GM21619 (cell line): ENCODE measurements around the gene NDUFS2.
A peak's percentile ranks its signal among the peaks of the same experiment; 100 is the strongest.
"Not testable (repeated sequence)": the region's sequence is repeated elsewhere in the genome, so short reads cannot be mapped to it uniquely, and the experiment has no call there.

Experiments
- ATAC-seq: cut with Tn5 transposase; IDR thresholded peaks from one replicate; pipeline ENCODE4 v1.9.1; 2021; ENCODE audit not compliant: unreplicated experiment

NDUFS2 gene

DNA sequence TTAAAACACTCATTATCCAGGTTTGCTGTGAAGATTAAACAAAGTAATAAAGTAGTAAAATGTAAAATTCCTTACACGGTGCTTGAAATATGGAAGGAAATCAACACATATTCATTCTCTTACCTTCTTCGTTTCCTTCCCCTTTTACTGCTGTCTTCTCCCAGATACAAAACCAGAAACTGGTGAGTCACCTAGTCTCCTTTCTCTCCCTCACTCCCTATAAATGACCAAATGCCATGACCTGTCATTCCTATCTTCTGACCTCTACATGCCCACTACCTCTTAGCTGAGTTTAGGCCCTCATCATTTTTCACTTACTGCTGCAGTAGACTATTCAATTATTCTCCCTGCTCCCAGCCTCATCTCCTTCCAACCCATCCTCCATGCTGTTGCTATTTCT lies 40.1 kb downstream of the NDUFS2 start:
- no peak for ATAC-seq

DNA sequence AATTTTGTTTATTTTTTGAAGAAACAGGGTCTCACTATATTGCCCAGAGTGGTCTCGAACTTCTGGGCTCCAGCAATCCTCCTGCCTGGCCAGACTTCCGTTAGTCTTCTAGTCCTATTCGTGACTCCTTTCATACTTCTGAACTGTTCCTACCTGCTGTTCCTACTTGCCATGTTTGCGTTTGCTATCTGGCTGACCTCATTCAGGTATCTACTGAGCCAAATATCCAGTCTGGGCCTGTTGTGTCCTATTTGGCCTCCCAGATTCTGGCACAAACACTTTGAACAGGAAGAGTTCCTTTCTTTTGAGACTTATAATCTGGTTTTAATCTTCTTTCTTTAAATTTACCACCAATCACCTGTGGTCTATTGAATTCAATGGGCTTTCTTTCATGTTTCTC lies 42.7 kb downstream of the NDUFS2 start:
- no peak for ATAC-seq

DNA sequence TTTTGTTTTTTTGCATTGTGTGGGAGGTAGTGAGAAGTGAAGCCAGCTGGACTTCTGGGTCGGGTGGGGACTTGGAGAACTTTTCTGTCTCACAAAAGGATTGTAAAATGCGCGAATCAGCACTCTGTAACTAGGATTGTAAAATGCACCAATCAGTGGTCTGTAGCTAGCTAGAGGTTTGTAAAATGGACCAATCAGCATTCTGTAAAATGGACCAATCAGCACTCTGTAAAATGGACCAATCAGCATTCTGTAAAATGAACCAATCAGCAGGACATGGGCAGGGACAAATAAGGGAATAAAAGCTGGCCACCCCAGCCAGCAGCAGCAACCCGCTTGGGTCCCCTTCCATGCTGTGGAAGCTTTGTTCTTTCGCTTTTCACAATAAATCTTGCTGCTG lies 47.9 kb downstream of the NDUFS2 start:
- not testable (repeated sequence) for ATAC-seq

DNA sequence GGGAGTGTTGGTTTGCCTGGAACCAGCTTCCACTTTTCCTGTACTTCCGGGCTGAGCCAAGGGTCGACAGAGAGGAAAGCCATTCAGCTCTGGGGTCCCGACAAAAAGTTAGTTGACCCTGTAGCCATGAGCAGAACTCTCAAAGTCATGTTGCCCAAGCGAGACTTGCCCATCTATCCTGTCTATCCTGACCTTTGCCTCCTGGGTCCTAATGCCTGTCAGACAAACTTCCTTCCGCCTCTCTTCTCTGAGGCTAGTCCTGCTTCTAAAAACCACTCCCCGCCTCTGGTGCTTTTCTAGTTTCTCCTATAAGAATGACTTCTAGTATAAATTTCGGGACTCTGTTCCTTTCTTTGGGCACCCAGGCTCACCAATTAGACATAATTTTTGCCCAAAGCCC lies 48.7 kb downstream of the NDUFS2 start:
- no peak for ATAC-seq

DNA sequence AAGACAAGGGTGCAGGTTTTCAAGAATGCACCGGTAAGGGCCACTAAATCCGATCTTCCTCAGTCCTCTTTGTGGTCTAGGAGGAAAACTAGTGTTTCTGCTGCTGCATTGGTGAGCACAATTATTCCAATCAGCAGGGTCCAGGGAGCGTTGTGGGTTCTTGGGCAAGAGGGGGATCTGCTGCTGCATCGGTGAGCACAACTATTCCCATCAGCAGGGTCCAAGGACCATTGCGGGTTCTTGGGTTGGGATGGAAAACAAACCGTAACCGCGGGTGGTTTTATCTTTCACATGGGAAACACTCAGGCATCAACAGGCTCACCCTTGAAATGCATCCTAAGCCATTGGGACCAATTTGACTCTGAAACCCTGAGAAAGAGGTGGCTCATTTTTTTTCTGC lies 49.4 kb downstream of the NDUFS2 start:
- ATAC-seq = no peak

DNA sequence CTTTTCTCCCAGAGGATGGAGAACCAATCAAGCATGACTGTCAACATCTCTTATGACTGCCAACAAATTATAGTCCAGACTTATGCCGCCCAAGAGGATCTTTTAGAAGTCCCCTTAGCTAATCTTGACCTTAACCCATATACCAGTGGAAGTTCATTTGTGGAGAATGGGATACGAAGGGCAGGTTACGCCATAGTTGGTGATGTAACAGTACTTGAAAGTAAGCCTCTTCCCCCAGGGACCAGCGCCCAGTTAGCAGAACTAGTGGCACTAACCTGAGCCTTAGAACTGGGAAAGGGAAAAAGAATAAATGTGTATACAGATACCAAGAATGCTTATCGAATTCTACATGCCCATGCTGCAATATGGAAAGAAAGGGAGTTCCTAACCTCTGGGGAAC lies 53.1 kb downstream of the NDUFS2 start:
- ATAC-seq = not testable (repeated sequence)

DNA sequence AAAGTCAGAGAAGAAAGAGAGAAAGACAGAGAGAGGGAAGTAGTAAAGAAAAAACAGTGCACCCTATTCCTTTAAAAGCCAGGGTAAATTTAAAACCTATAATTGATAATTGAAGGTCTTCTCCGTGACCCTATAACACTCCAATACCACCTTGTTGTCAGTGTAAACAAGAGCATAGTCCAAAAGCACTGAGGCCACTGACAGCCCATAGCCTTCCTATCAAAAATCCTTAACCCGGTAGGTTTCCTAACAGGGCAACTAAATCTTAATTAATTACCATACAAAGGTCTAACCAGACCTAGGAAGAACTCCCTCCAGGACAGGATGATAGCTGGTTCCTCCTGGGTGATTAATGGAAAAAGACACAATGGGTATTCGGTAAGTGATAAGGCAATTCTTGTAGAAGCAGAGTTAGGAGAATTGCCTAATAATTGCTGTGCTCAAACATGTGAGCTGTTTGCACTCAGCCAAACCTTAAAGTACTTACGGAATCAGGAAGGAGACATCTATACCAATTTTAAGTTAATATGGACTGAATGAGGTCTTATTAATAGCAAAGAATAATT lies 53.9 kb downstream of the NDUFS2 start:
- not testable (repeated sequence) for ATAC-seq

DNA sequence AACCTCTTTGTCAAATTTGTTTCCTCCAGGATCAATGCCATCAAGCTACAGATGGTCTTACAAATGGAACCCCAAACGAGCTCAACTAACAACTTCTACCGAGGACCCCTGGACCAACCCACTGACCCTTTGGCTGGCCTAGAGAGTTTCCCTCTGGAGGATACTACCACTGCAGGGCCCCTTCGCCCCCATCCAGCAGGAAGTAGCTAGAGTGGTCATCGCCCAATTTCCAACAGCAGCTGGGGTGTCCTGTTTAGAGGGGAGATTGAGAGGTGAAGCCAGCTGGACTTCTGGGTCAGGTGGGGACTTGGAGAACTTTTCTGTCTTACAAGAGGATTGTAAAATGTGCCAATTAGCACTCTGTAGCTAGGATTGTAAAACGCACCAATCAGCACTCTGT lies 54.9 kb downstream of the NDUFS2 start:
- ATAC-seq = not testable (repeated sequence)

DNA sequence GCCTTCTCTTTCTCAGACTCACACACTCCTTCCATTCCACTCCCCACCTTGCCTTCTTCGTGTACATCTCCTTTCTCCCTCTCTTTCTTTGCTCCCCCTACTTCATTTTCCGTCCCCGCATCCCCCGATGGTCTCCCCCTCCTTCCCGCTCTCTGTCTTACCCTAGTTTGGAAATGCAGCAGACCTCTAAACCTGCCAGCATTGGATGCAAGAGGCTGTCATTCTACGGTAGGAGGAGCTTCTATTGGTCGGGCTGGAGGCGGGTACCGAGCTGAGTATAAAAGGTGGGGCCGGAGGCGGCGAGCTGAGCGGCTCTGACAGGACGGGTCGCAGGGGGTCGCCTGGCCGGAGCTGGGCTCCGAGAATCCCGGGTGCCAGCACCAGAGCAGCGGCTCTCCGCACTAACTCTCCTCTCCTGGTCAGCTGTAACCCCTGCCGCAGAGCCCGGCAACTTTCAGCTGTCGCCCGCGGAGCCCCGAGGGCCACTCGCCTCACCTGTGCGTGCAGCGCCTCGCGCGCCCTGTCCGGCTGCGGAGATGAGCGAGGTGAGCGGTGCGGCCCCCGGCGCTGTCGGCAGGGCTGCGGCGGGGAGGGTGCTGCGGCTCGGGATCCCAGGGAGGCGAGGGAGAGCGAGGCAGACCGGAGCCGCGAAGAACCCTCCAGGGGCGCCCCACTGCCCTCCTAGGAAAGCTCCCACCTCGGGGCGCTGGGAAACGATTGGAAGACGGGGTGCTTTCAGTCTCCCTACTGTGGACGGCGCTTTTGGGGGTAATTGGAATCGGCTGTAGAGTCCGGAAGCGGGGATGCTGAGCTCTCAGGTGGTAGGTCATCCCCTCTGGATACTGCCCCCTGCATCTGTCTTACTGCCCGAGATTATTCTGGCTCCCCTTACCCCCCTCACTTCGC lies 56.5 kb downstream of the NDUFS2 start, which contains the start of gene PCP4L1:
TSS of gene PCP4L1 (plus strand) at position 307 of the 906 bp plus-strand sequence. CDS start at position 537, 230 bp downstream.
- ATAC-seq = peak; percentile 50

DNA sequence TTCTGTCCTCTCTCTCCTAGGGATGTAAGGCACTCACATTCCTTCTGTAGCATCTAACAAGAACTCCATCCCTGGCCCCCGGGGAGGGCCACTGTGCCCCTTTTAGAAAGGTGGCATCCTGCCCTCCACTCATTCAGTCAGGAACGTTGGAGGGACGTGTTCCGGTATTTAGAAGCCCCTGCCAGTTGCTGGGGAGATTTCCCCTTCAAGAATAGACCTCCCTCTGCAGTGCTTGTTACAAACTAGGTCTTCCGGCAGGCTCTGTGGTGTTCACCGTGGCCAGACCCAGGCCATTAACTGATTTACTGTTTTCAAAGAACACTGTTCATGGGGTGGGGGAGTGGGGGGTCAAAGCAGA lies 57.2 kb downstream of the NDUFS2 start:
- ATAC-seq = no peak

GRCh38 chr1:161259765-161260164 lies 57.6 kb downstream of the NDUFS2 start:
- ATAC-seq = no peak

GRCh38 chr1:161260376-161261260 lies 58.5 kb downstream of the NDUFS2 start:
- no peak for ATAC-seq

DNA sequence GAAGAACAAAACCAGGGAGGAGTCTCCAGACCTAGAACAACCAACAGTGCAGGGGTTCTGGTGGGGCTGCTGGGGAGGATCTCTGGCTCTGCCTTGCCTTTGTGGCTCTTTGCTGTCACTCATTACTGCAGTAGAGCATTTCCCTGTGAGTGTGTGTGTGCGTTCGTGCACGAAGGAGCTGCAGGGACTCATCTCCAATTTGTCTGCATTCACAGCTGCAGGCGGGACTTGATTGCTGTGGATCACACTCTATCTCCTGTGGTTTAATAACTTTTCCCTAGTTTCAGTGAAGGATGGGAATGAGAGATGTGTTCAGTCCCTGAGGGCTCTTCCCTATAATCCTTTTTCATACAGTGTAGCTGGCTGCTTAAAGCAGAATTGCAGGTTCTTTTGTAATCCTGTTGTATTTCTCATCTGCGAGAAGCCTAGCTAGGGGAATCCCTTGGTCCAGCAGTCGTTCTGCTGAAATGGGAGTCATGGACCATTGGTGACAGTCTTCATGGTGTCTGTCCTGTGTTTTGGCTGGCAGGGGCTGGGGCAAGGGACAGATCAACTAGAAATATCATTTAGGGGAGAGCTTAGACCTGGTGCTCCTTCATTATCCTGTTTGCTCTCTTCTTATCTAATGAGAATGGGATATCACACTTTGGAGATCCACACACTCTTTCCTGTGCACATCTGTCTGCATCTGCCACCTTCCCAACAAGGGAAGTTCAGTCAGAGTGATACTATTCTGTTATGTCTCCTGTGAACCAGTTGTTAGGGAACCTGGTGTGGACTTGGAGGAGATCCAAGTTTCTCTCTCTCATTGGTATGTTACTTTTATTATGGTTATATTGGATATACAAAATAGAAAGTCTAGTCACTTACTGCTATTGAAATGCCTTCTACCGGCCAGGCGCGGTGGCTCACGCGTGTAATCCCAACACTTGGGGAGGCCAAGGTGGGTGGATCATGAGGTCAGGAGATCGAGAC lies 59.4 kb downstream of the NDUFS2 start:
- ATAC-seq = no peak
